DOHH2 (cell line): ENCODE measurements around the gene MMADHC.

ENCODE experiments used
- H3F3A ChIP-seq: fragments of 200-600 bp; sonication (generic), shearing (Covaris generic); 2 replicates; pipeline ENCODE4 v1.6.0; 2016; ENCODE audit warnings: antibody characterized with exemption, mild to moderate bottlenecking; ENCODE audit not compliant: control insufficient read depth, insufficient read depth
- H3K27ac ChIP-seq: fragments of 200-600 bp; sonication (generic); 2 replicates; pipeline ENCODE4 v1.5.1; 2014; ENCODE audit warnings: low read depth, mild to moderate bottlenecking, low read length, moderate library complexity
- H3K27me3 ChIP-seq: fragments of 200-600 bp; sonication (generic); 2 replicates; pipeline ENCODE4 v1.6.1; 2014; ENCODE audit warnings: mild to moderate bottlenecking, low read length, mixed read lengths; ENCODE audit not compliant: control insufficient read depth
- H3K36me3 ChIP-seq: fragments of 200-600 bp; sonication (generic); 2 replicates; pipeline ENCODE4 v1.6.1; 2014; ENCODE audit warnings: mild to moderate bottlenecking, low read length, moderate library complexity, mixed read lengths; ENCODE audit not compliant: control insufficient read depth
- H3K4me1 ChIP-seq: fragments of 200-600 bp; sonication (generic); 2 replicates; pipeline ENCODE4 v1.6.1; 2014; ENCODE audit warnings: mild to moderate bottlenecking, low read length, mixed read lengths; ENCODE audit not compliant: control insufficient read depth
- H3K4me2 ChIP-seq: fragments of 200-600 bp; sonication (generic); 2 replicates; pipeline ENCODE4 v1.6.0; 2014; ENCODE audit warnings: mild to moderate bottlenecking, low read length, moderate library complexity
- H3K4me3 ChIP-seq: fragments of 200-600 bp; sonication (generic); 2 replicates; pipeline ENCODE4 v1.5.1; 2014; ENCODE audit warnings: mild to moderate bottlenecking, low read length, mixed read lengths
- H3K79me2 ChIP-seq: fragments of 200-600 bp; sonication (generic); 2 replicates; pipeline ENCODE4 v1.6.1; 2014; ENCODE audit warnings: mild to moderate bottlenecking, low read length, mixed read lengths; ENCODE audit not compliant: control insufficient read depth
- H3K9me2 ChIP-seq: fragments of 200-600 bp; sonication (generic); replicated peaks from 2 replicates; pipeline ENCODE4 v1.6.1; 2014; ENCODE audit warnings: mild to moderate bottlenecking, low read length, mixed read lengths; ENCODE audit not compliant: control insufficient read depth
- H3K9me3 ChIP-seq: fragments of 200-600 bp; sonication (generic); 2 replicates; pipeline ENCODE4 v1.6.1; 2014; ENCODE audit warnings: antibody characterized with exemption, low read length, mixed read lengths; ENCODE audit not compliant: control insufficient read depth, insufficient read depth
- H4K20me1 ChIP-seq: fragments of 200-600 bp; sonication (generic); 2 replicates; pipeline ENCODE4 v1.6.0; 2014; ENCODE audit warnings: low read depth, mild to moderate bottlenecking, antibody characterized with exemption, low read length, moderate library complexity; ENCODE audit not compliant: control insufficient read depth, insufficient read depth
- EZH2phosphoT487 ChIP-seq: fragments of 200-600 bp; sonication (generic); IDR thresholded peaks from 2 replicates; pipeline ENCODE4 v1.6.1; 2017; ENCODE audit warnings: borderline replicate concordance, mild to moderate bottlenecking, antibody characterized with exemption, low read length, moderate library complexity, mixed read lengths
- TF ChIP-seq, protein P1 (sequence below): fragments of 200-600 bp; sonication (generic); IDR thresholded peaks from one replicate; pipeline ENCODE4 v1.5.1; 2014; ENCODE audit warnings: antibody characterized with exemption, mild to moderate bottlenecking, low read depth, low read length; ENCODE audit not compliant: poor library complexity, severe bottlenecking

The MMADHC gene

GRCh38 chr2:149596471-149596870 lies 8.9 kb upstream of the MMADHC start:
- no peaks in the 10 kb centered on the region for H3F3A ChIP-seq
- no peaks in the 10 kb centered on the region for H3K9me2 ChIP-seq
- H3K4me1 ChIP-seq: 0 out of 2 replicates have a peak, but pooled peaks cover 3% of the 10 kb centered on the region
- H3K79me2 ChIP-seq: no peaks in the 10 kb centered on the region
- TF ChIP-seq, protein P1, sequence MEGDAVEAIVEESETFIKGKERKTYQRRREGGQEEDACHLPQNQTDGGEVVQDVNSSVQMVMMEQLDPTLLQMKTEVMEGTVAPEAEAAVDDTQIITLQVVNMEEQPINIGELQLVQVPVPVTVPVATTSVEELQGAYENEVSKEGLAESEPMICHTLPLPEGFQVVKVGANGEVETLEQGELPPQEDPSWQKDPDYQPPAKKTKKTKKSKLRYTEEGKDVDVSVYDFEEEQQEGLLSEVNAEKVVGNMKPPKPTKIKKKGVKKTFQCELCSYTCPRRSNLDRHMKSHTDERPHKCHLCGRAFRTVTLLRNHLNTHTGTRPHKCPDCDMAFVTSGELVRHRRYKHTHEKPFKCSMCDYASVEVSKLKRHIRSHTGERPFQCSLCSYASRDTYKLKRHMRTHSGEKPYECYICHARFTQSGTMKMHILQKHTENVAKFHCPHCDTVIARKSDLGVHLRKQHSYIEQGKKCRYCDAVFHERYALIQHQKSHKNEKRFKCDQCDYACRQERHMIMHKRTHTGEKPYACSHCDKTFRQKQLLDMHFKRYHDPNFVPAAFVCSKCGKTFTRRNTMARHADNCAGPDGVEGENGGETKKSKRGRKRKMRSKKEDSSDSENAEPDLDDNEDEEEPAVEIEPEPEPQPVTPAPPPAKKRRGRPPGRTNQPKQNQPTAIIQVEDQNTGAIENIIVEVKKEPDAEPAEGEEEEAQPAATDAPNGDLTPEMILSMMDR: no peak
- no peak for TF ChIP-seq EZH2phosphoT487
- no peak overlapping the region for H3K27ac ChIP-seq
- H3K9me3 ChIP-seq: no peaks in the 10 kb centered on the region; the same call in 1 of the 2 replicates
- H3K4me3 ChIP-seq: no peak overlapping the region
- H3K4me2 ChIP-seq: no peak overlapping the region
- no peaks in the 10 kb centered on the region for H4K20me1 ChIP-seq
- no peaks in the 10 kb centered on the region for H3K36me3 ChIP-seq
- peaks cover 6% of the 10 kb centered on the region for H3K27me3 ChIP-seq

GRCh38 chr2:149595056-149595963 lies 7.7 kb upstream of the MMADHC start:
- H3K9me3 ChIP-seq: no peaks in the 10 kb centered on the region
- no peaks in the 10 kb centered on the region for H3K36me3 ChIP-seq
- no peaks in the 10 kb centered on the region for H3F3A ChIP-seq
- no peaks in the 10 kb centered on the region for H3K9me2 ChIP-seq
- no peak overlapping the region for H3K27ac ChIP-seq
- H4K20me1 ChIP-seq: no peaks in the 10 kb centered on the region
- peaks cover 6% of the 10 kb centered on the region for H3K27me3 ChIP-seq
- no peak overlapping the region for H3K4me2 ChIP-seq
- 0 out of 2 replicates have a peak, but pooled peaks cover 3% of the 10 kb centered on the region for H3K4me1 ChIP-seq
- no peaks in the 10 kb centered on the region for H3K79me2 ChIP-seq
- TF ChIP-seq, protein P1: no peak
- no peak for TF ChIP-seq EZH2phosphoT487
- no peak overlapping the region for H3K4me3 ChIP-seq

- TF ChIP-seq EZH2phosphoT487: no peak
- TF ChIP-seq, protein P1: no peak
- Histone ChIP-seq H3K4me2 (no peak overlapping the region), H3K9me2 (no peaks in the 10 kb centered on the region), H3K79me2 (no peaks in the 10 kb centered on the region), H3K4me1 (0 out of 2 replicates have a peak, but pooled peaks cover 3% of the 10 kb centered on the region), H3K36me3 (no peaks in the 10 kb centered on the region), H3F3A (no peaks in the 10 kb centered on the region), H3K4me3 (no peak overlapping the region), H4K20me1 (no peaks in the 10 kb centered on the region), H3K27ac (no peak overlapping the region), H3K9me3 (no peaks in the 10 kb centered on the region), H3K27me3 (peaks cover 6% of the 10 kb centered on the region)
Measured at GRCh38 chr2:149594411-149594810, 6.8 kb upstream of the MMADHC start.
